HG03558 (cell line): ENCODE results near the gene SH3BGR.

Experiments used
- ATAC-seq: cut with Tn5 transposase; IDR thresholded peaks from one replicate; pipeline ENCODE4 v1.9.1; 2021; ENCODE audit warnings: moderate number of reproducible peaks; ENCODE audit not compliant: unreplicated experiment; ENCODE audit errors: extremely low read depth

SH3BGR gene

GRCh38 chr21:39510240-39510639 lies 58.5 kb downstream of the SH3BGR start:
- ATAC-seq: no peak

GRCh38 chr21:39511102-39511501 lies 59.3 kb downstream of the SH3BGR start:
- no peak for ATAC-seq

GRCh38 chr21:39513735-39514134 lies 62.0 kb downstream of the SH3BGR start:
- no peak for ATAC-seq

GRCh38 chr21:39515684-39516472 lies 64.1 kb downstream of the SH3BGR start:
- ATAC-seq: no peak

GRCh38 chr21:39518055-39518846 lies 66.5 kb downstream of the SH3BGR start:
- ATAC-seq: no peak

- ATAC-seq: no peak
Measured at GRCh38 chr21:39518847-39519210, 67.1 kb downstream of the SH3BGR start.

- ATAC-seq: no peak
Measured at GRCh38 chr21:39519835-39520234, 68.1 kb downstream of the SH3BGR start.

GRCh38 chr21:39523399-39523798 lies 71.6 kb downstream of the SH3BGR start:
- ATAC-seq: no peak

GRCh38 chr21:39523915-39524314 lies 72.1 kb downstream of the SH3BGR start:
- ATAC-seq: no peak

GRCh38 chr21:39525129-39525528 lies 73.4 kb downstream of the SH3BGR start:
- no peak for ATAC-seq

GRCh38 chr21:39525601-39526000 lies 73.8 kb downstream of the SH3BGR start:
- ATAC-seq: no peak

GRCh38 chr21:39527067-39527595 lies 75.4 kb downstream of the SH3BGR start:
- ATAC-seq: no peak

- no peak for ATAC-seq
Measured at GRCh38 chr21:39527664-39528381, 76.1 kb downstream of the SH3BGR start.

GRCh38 chr21:39529026-39529425 lies 77.3 kb downstream of the SH3BGR start:
- no peak for ATAC-seq

GRCh38 chr21:39531064-39531463 lies 79.3 kb downstream of the SH3BGR start:
- no peak for ATAC-seq

- no peak for ATAC-seq
Measured at GRCh38 chr21:39531840-39532239, 80.1 kb downstream of the SH3BGR start.

- ATAC-seq: no peak
Measured at GRCh38 chr21:39533545-39534380, 82.0 kb downstream of the SH3BGR start.

GRCh38 chr21:39535646-39536437 lies 84.1 kb downstream of the SH3BGR start:
- no peak for ATAC-seq

- no peak for ATAC-seq
Measured at GRCh38 chr21:39536835-39537234, 85.1 kb downstream of the SH3BGR start.
